Muscle of arm (tissue), 14 donors: ENCODE results near the gene C8A. TPM values are rescaled to one million over a fixed set of nuclear protein-coding genes. Genes with fewer than 3 reads are reported as not detected.

Source experiments
- DNase-seq: peaks from one replicate; pipeline ENCODE4 v3.0.0-alpha.2; 2013
- long read RNA-seq, 11 donors: transcript quantifications; one replicate each; lab custom pipeline, GENCODE V29; 2026
- polyA plus RNA-seq, 12 donors: library from polyadenylated mRNA; unstranded; fragments of 120-200 nt; gene quantifications; one replicate each; pipeline ENCODE4 v1.2.1, GENCODE V29; 2013; ENCODE audit not compliant: insufficient read length in 12 of 12

The C8A gene
- under 1 TPM in 1 of 12 donors, not detected in 11; 0.47 TPM for polyA plus RNA-seq
- long read RNA-seq, donor 1: 0 reads
- long read RNA-seq, donor 2: 0 reads
- long read RNA-seq, donor 3: 0 reads
- long read RNA-seq, donor 4: 0 reads
- long read RNA-seq, donor 5: 0 reads
- long read RNA-seq, donor 6: 0 reads
- long read RNA-seq, donor 7: 0 reads
- long read RNA-seq, donor 8: 0 reads
- long read RNA-seq, donor 9: 0 reads
- long read RNA-seq, donor 10: 0 reads
- long read RNA-seq, donor 11: 0 reads

- DNase-seq: no peak
These were observed at the start of gene C8A for GRCh38 chr1:56854521-56855099. Gene C8A, plus strand, starts transcription at chr1:56854797. Its CDS starts 105 bp downstream, at chr1:56854902.

GRCh38 chr1:56806804-56807203, 47.8 kb upstream of the C8A start:
- DNase-seq: no peak

DNA sequence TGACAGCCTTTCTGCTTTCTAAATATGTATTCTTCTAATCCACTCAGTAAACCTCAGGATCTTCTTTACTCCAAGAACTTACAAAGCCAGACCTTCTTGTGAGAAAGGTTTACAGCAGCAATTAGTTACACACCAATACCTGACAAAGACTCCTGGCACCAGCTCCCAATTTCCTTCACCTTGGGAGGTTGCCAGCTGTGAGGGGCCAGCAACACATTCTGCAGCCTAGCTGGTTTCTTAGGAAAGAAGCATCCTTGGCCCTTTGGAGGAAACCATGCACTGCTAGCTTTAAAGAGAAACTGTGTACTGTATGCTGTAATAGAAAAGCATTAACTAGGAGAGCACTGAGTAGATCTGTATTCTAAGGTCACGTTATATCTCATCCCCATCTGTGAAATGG, 46.2 kb upstream of the C8A start:
- DNase-seq: no peak

DNA sequence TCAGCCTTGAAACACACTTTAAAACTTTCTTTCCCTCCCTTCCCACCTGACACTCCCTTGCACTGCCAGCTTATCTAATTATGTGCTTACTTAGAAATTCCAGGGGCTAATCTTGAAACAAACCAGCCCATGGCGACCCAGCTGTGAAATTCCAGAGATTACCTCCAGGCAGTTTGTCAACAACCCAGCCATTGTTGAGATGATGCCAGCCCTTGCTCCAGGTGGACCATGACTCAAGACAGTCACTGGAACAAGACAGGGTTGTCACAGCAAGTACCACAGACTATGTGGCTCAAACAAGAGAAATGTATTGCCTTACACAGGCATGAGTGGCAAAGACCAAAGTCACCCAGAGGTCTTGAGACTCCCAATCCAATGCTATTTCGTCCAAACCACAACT, 43.3 kb upstream of the C8A start:
- DNase-seq: no peak

GRCh38 chr1:56814205-56814604, 40.4 kb upstream of the C8A start:
- DNase-seq: no peak

GRCh38 chr1:56816264-56816663, 38.3 kb upstream of the C8A start:
- DNase-seq: no peak

GRCh38 chr1:56816909-56817308, 37.7 kb upstream of the C8A start:
- DNase-seq: no peak

DNA sequence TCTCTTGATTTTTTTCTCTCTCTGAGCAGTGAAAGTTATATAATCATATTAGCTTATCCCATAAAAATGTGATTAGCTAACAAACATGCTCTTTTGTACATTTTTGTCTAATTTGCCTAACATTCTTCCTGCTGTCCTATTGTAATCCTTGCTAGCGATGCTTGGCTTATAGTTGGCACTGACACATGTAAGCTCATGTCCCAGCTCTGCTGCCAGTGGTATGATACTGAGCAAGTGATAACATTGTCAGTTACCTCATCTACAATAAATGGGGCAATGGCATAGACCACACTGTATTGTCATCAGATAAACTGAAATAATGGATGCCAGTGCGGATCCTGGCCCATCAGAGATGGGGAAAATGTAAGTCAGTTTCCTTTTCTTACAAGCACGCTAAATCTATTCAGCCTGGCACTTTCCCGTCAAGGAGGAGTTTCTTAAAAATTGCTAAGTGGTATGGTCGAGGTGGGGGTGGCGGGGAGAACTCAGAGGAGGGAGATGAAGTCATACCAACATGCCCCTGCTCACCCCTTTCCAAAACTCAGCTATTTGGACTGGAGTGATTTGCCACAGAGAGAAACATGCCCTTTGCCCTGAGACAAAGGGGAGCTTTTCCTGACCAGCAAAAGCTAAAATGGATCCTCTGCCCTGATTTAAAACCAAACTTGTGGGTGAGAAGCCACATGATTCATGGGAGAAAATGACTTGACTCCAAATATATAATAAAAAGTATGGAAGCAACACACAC, 36.7 kb upstream of the C8A start:
- DNase-seq: no peak

DNA sequence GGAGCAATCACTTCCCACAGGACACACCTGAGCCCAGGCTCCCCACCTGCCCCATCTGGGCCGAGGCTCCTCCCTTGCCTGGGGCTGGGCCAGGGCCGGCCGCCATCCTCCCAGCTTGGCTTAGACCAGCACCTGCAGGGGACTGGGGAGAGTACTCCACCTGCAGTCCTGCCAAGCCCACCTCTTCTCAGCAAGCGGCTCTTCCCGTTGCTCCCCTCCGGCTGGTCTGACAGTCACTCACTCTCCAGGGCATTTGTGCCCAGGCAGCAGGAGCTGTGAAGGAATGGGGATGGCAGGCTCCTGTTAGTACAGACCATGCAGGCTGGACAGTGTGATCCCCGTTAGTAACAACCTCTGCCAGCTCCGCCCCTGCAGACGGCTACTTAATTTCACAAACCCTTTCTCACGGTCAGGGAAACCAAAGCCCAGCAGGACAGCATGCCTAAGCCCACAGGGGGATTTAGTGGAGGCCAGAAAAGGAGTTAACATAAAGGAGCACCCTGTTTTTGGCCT, 35.2 kb upstream of the C8A start, which contains the start of gene FYB2:
Gene FYB2 (minus strand): TSS at position 18 of the 513 bp plus-strand sequence. CDS start 114 bp downstream, outside the sequence.
- no peak for DNase-seq

DNA sequence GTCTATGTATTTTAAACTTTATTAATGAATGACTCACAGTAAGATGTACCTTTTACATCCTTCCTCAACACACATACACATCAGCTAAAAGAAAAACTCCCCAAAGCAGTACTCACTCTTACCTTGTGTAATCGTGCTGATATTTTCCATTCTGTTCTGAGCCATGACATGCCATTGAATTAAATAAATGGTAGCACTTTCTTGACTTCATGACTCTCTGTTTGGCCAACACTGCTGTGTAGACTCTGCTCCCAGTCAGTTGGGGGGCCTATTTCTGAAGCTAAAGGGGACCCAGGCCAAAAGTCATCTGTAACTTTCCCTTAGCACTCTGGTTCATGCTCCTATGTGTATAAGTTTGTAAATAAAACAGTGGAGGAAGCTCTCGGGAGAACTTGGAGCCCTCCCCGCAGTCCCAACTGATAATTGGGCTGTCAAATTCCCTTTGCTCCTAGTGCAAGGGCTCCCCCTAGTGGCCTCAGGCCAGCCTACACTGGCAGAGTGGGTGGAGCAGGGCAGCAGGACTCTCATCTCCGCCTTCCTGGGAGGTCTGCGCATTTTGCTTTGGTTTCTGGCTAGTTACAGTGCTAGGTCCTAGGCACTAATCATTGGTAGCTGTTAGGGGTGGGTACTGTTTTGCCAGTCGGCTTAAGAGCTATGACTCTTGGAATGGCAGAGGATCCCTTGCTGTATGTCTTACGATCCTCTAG, 33.7 kb upstream of the C8A start:
- peak; percentile 46 for DNase-seq

DNA sequence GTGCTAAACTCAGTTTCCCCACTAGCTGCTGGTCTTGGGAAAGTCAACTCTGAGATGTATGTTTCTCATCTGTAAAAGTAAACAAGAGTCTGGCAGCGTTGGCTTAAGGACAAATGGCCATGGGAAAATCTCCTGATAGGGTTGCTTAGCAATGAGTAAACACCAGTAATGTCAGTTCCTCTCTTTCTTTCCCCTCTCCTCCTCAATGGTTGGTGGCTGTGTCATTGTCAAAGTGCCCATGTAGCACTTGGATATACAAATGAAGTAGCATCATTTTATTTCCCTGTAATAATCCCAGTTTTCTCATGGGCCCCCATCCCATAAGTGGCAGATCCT, 33.2 kb upstream of the C8A start:
- DNase-seq: no peak

DNA sequence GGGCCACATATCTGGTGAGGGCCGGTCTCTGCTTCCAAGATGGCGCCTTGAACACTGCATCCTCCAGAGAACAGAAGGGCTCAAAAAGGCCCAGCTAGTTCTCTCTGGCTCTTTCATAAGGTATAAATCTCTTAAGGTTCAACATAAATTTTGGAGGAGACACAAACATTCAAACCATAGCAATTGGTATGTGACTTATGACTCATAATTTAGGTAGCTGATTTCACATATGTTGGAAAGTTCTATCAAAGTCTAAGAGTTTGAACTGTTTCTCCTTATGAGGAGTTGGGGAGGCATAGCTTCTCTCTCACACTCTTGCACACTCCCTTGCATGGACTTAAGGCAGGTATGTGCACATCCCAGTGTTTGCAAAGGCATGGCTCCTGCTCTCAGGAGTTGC, 30.3 kb upstream of the C8A start:
- DNase-seq: no peak

GRCh38 chr1:56824938-56825337, 29.7 kb upstream of the C8A start:
- DNase-seq: no peak

DNA sequence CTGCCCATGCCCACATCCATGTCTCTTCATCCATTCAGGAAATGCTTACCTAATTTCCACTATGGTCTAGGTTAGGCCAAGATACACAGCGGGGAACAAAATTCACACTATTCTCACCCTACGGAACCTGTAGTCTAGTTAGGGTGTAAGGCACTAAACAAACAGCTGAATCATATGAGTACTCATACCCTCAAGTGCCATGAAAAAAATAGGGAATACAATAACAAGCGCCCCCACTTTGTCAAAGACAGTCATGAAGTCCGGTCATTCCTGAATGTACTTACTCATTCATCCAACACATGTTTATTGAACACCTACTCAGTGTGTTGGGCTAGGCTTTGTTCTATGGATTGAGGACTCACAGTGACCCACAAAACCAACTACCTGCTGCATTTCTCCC, 29.2 kb upstream of the C8A start:
- DNase-seq: no peak

DNA sequence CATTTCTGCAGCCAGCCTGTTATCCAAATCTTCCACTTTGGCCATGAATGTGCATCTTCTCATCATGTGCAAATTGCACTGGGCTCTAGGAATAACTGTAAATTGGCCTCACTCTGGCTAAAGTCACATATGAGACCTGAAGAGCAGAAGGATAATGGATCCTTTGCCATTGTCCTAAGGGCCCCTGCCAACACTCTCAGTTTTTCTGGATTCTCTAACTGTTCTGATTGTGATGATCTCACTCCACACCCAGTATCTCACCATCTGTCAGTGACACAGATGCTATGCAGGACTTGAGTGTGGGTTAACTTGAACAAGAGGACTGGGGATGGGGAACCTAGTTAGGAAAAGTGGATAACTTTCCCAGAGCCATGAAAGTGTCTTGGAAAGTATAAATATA, 26.9 kb upstream of the C8A start:
- DNase-seq: no peak

GRCh38 chr1:56830052-56830451, 24.5 kb upstream of the C8A start:
- no peak for DNase-seq

- DNase-seq: peak; percentile 81
These were observed 22.5 kb upstream of the C8A start for GRCh38 chr1:56831871-56832693.

- no peak for DNase-seq
These were observed 21.5 kb upstream of the C8A start for GRCh38 chr1:56833088-56833487.

- no peak for DNase-seq
These were observed 20.3 kb upstream of the C8A start for GRCh38 chr1:56834137-56834900.

DNA sequence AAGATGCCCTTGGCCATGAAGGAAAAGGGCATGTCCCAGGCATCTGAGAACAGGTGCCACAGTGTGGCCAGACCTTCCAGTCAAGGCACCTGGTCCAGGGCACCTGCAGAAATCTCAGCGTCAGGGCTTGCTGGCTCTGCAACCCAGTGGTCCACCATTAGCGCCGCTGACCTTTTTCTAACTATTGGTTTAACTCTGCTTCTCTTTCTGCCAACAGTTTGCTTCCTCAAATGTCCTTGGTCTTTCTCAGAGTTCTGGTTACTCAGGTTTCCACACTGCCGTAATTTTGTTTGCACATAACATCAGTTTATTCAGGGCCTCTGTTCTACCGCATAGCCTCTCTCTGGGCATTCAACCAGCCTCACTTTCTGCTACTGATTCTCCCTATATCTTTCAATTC, 18.9 kb upstream of the C8A start:
- no peak for DNase-seq

- DNase-seq: no peak
These were observed 18.2 kb upstream of the C8A start for GRCh38 chr1:56836359-56836758.
